GM19025 (cell line): Measurements from ENCODE around the gene C10orf105.
A peak's percentile ranks its signal among the peaks of the same experiment; 100 is the strongest.

Source experiments
- ATAC-seq: cut with Tn5 transposase; IDR thresholded peaks from one replicate; pipeline ENCODE4 v1.9.1; 2021; ENCODE audit warnings: mild to moderate bottlenecking, low read depth, moderate library complexity; ENCODE audit not compliant: unreplicated experiment

The C10orf105 gene

DNA sequence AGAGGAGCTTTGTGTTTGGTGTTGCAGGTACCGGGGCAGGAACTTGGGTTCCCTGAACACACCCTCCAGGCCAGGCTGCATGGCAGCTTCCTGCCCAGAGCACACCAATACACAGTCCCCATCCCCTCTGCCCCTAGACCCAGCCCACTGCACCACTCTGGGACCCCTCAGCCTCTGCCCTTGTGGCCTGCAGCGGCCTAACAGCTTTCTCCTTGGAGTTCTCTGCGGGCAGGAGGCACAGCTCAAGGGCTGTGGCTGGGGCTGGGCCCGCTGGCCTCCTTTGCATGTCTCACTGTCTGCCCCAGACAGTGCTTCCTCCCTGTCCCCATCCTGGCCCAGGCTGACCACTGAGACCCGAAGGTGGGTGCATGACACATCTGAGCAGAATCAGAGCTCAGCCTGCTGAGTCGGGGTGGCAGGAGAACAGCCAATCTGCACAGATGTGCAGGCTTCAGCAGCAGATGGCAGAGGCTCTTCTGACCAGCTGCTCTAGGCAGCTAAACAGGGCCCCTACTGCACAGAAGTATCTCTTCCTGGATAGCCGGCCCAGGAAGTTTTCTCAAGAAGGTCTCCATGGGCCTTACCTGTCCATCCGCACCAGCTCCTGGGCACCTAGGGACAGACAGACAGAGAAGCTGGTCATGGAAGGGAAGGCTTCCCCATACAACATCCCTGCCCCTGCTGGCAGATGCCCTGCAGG, 33.0 kb upstream of the C10orf105 start:
- ATAC-seq = no peak

DNA sequence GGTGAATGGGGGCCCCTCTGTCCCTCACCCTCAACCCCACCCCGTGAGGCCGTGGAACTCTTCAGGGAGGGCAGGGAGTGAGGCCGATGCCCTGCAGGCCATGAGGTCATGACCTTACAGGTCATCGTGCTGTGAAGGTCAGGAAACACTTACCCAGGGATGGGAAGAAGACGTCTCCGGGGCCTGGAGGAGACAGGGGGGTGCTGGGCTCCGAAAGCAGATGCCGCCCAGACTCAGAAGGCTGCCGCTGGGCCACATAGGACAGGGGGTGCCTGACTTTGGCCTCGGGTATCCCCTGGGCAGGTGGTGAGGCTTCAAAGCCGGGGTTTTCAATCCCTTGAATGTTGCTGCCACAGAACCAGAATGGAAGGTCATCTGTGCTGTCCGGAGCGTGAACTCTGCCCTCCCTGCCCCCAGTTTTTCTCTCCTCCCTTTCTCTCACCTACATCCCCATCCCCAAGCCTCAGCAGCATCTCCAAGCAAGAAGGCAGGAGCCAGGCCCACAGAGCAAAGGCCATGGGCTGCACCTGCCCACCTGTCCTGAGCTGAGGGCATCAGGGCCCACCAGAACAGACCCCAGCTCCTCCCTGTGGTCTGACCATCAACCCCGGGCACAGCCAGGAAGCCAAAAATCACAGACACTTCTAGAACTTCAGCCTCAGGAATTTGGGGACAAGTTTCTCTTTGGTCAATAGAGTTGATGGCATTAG, 32.1 kb upstream of the C10orf105 start:
- no peak for ATAC-seq

DNA sequence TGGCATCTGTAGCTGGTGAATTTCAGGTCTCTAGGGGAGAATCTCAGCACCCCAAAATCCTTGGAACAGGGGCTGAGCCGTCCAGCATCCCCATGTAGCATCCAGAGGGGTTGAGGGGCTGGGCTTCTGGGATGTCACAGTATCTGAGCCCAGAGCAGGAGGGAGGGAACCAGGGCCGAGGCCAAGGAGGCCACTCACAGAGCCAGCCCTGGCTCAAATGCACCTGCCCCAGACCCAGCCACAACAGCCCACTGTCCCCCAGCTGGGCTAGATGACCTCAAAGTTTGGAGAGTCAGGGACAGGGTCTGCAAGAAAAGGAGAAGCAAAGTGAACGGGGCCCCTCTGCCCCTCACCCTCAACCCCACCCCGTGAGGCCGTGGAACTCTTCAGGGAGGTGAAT, 31.4 kb upstream of the C10orf105 start:
- no peak for ATAC-seq

DNA sequence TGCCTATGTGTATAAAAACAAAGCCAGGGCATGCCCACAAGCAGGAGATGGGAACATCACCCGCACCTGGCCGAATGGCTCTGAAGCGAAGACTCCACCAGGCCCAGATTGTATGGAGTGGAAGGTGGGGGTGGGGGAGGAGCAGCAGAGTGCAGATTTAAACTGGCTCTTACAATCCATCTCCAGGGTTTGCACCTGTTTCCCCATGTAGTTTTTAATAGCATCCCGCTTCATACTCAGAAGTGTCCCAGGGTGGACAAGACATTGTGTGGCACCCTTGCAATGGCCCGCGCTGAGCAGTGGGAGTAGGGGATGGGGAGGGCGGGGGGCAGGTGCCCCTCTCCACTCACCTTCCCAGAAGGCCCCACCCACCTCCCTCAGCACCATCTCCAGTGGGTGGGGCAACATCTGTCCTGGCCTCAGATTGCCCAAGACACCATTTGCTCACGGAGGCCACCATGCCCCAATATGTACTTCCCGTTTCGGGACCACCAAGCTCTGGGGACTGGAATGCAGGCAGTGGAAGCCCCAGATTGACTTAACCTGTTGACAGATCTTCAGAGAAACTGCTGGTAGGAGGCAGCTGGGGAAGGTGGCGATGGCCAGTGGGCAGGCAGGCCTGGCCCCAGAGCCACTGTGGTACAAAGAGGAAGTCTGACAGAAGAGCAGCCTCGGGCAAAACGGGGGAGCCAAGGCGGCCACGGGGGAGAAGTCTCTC, 30.7 kb upstream of the C10orf105 start:
- ATAC-seq = no peak

DNA sequence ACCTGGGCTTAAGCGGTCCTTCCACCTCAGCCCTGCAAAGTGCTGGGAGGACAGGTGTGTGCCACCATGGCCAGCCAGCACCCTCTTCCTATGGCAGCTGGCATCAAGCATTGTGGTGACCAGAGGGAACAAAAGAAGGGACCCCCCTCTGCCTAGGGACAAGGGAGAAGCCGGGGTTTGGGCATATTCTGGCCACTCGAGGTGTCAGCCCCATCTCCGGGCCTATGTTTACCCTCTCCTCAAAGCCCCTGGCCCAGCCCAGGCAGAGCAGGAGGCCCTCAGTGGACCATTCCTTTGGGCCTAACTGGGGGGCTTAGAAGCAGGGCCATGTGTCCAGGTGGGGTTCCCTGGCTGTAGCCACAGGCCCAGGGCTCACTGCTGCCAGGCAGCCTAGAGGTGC, 29.8 kb upstream of the C10orf105 start:
- no peak for ATAC-seq

DNA sequence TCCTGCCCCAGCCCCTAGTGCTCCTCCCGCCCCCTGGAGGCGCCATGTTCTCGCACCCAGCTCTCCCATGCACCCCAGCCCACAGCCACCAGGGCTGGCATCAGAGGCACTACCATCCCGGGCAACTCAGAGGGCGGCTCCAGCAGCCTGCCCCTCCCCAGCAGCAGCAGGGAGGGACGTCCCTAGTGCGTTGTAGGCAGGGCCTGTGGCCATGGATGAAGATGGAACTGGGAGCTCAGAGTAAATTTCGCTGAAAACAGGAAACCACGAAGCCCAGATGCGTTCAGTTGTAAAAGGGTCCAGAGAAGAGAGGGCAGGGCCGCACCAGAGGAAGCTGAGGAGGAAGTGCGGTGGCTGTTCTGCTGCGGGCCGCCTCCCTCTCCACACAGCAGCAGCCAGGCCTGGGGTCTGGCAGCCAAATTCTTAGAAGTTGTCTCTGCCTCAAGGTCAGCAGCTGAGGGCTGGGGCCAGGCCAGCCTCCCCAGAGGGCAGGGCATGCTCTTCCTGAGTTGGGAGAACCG, 29.2 kb upstream of the C10orf105 start:
- ATAC-seq = peak; percentile 52

DNA sequence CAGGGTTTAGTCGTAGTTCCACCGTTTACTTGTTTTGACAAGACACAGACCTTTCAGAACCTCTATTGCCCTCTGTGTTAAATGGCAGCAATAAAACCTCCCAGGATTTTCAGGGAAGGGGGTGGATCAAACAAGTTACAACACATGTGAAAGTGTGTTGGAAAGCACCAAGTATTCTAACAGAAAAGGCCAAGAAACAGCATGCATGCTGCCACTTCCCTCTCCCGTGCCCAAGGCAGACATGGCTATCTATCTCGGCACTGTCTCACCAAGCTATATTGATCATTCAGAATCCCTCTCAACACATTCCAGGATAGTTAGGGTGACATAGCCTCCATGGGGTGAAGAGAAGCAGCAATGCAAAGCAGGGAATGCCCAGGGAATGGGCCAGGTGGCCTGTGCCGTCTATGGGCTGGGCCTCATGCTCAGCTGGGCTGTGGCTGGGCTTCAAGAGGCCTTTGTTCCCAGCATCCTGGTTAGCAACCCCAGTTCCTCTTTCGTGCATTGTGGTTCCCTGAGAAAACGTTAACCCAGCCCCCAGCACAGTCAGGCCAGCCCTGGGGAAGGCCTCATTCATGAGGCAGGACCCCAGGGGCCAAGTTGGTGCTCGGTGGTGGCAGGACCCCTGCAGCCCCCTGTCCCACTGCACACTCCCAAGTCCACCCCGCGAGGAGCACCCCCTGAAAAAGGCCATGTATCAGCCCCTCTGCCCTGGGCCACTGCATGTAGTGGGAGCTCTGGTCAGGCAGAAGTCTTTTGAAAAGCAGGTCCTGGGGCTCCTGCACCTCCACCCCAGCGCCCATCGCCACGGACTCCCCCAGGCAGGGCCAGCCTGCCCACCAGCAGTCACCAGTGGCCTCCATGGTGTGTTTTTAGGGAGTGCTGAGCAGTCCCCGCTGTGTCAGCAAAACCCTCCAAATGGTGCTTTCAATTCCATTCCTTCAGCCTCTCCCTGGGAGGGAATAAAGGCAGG, 28.3 kb upstream of the C10orf105 start:
- ATAC-seq = no peak

DNA sequence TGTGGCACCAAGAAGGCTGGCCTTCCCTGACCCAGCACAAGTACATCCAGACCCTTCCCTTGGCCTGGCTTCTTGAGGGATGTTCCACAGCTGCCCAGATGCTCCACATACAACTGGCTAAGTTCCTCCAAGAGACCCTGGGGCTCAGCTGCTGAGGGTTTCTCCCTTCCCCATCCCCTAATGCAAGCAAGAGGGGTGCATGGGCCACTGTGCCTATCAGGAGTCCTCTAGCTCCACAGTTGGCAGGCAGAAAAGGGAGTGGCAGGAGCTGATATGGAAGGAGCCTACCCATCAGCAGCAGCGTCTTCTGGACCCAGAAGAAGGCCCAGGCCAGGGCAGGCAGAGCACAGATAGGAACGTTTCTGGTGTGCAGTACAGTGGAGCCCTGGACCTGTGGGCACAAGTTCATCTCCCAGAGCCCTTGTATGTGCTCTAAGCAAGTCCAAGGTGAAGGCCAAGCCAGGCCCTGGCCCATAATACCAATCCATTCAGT, 27.5 kb upstream of the C10orf105 start:
- ATAC-seq = no peak

DNA sequence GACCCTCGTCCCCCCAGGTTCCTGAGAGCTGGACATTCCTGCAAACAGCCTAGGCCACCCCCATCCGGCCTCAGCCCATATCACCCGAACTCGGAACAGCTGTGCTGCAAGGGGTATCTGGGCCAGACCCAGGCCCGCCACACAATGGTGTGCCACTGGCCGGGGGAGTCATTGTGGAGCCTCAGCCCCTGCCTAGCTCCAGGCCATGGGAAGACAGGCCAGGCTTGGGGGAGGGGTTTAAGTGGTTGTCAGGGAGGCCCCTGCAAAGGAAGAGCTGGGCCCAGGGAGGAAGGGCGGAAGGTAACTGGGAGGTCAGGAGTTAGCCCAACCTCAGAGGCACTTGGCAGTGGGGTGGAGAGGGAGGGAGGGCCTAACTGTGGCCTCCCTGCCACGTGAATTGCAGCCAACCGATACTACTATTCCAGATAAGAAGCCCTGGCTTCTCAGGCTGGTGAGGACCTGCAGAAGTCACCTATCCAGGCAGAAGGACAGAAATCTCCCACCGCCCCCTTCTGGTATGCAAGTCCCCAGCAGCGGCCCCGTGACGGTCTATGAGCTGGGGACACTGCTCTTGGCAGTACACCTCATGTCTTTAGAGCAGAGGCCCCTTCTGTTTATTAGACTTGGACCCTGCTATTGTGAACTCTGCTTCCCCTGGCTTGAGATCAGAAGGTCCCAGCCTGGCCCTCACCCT, 26.9 kb upstream of the C10orf105 start:
- ATAC-seq = no peak

DNA sequence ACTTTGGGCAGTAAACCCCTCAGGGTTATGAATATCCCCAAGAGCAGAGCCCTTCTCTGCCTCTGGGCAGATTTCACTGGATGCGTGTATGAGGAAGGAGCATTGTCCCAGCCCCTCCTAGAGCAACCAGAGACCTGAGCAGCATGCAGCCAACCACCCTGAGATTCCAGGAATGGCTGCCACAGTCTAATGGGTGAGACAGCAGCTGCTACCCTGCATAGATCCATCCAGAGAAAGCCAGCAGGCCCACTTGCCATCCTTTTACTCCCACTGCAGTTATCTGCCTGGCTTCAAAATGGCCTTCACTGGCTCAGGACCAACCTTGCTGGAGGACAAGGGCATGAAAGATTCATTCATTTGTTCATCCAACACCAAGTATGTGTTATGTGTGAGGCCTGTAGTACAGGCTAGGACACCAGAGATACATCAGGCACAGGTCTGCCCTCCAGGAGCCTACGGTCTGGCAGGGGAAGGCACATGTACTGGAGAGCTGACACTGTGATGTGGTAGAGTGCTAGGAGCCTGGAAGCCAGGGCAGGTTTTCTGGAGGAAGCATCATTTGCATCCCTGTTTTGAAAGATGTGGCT, 26.2 kb upstream of the C10orf105 start:
- ATAC-seq = no peak

DNA sequence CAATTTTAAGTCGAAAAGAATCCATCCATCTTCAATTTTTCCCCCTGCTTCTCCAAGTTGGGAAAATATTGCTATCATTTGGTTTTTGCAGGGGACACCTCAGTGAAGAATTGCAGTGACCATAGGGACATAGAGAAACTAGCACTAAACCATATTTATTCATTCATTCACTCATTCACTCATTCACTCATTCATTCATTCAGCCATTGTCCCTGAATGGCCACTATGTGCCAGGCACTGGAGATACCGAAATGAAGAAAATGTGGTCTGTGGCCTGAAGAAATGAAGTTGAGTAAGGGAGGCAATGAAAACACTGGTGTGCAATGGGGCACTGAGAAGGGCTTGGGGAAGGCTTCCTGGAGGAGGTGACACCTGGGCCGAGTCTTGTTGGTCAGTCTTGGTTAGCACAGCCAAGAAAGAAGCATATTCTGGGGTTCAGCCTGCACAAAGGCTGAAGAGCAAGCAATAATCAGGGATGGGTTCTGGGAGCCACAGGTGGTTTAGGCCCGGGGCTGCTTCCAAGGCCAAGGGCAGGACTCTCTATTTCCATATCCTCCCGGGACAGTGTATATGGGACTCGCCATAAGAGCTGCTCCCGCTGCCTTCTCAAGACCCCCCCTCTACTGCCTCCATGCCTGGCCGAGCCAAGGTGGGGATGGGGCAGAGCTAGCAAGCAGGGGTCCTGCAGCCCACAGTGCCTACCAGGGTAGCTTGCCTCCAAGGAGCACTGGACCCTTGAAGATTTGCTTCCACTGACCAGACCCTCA, 25.5 kb upstream of the C10orf105 start:
- ATAC-seq = no peak

DNA sequence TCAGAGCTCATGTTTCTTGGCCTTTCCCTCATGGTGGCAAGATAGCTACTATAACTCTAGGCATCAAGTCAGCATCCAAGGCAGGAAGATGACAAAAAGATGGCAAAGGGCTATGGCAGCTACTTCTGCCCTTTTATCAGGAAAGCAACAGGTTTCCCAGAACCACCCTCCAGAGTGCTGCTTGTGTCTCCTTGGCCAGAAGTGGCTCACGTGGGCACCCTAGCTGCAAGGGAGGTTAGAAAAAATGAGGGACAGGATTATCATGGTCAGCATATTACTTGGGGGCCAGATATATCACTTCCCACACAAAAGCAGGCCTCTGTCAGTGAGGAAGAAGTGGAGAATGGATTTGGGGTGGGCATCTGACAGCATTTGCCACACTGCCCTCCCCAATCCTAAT, 24.3 kb upstream of the C10orf105 start:
- ATAC-seq = no peak

DNA sequence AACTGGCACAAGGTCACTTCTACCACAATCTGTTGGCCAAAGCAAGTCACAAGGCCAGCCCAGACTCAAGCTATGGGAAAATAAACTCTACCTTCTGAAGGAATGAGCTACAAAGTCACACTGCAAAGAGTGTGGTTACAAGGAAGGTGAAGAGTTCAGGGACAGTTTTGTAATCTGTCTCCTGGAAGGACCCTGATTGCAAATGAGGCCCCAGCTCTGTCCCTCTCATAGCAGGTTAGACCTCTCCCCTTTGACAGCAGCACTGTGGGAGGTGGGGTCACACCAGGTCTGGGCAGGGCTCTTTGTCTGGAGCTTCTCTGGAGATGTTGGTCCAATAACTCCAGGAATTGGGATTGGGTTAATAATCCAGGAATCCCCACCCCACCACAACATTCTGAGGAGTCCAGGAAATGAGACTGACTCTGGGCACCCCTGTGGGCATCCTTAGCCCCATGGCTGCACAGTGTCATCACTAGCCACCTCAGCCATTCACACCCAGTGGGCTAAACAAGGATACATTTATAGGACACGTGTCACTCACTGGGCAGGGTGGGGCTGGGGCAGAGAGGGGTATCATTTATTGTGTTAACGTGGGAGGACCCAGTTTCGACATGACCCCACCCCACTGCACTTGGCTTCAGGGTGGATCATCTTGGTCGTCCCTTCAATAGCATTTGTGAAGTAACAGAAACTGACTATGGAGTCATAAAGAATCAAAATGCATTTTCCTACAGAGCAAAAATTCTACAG, 23.7 kb upstream of the C10orf105 start:
- ATAC-seq = no peak

DNA sequence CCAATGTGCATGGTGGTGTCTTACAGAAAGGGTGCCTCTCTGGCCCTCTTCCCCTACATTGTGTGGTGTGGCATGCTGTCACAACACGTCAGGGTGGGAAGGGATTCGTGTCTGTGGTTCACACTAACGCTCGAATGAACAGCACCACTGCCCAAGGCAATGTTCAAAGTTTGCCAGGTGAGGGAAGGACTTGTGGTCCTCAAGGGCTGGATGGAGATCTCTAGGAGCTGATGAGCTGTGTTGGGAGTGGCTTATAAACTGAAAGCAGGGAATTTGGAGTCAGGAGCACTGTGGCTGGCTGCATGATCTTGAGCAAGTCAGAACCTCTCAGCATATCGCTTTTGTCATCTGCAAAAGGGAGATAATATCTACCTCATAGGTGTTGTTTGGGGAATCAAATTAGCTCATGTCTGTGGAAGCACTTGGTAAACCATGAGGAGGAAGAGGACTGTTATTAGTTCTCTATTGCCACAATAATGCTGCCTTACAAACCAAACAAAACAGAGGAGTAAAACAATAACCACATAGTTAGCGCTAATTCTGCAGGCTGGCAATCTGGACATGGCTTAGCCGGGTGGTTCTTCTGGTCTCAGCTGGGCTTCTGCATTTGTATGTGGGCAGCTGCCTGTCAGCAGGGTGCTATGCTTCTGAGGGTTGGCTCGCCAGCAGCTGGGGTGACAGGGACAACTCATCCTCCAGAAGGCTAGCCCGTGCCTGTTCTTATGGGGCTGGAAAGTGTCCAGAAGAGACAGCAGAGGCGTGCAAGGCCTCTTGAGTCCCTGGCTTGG, 22.9 kb upstream of the C10orf105 start:
- no peak for ATAC-seq

DNA sequence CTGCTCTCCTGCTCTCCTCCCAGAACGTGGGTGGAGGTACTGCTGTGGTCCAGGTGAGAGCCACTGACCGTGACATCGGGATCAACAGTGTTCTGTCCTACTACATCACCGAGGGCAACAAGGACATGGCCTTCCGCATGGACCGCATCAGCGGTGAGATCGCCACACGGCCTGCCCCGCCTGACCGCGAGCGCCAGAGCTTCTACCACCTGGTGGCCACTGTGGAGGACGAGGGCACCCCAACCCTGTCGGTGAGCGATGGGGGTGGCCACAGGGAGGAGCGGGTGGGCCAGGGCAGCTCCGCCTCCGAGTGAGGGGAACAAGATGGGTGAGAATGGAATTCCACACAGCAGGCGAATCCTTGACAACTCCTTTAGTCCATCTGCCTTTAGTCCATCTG, 22.1 kb upstream of the C10orf105 start:
- ATAC-seq = no peak

DNA sequence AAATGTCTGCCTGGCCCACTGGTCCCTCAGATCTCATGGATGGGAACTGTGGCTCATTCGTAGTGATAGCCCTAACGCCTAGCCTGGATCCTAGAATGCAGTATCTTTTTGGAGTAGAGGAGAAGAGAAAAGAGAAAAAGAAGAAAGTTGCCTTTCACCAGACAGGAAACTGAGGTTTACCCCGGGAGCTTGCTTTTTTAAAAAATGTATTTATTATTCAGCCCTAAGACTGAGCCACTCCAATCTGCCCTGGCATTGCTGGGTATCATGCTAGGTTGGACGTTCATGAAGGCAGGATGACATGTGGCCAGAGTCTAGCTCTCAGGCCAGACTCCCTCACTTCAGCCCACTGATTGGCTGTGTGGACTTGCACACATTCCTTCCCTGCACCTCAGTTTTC, 21.5 kb upstream of the C10orf105 start:
- ATAC-seq = no peak

DNA sequence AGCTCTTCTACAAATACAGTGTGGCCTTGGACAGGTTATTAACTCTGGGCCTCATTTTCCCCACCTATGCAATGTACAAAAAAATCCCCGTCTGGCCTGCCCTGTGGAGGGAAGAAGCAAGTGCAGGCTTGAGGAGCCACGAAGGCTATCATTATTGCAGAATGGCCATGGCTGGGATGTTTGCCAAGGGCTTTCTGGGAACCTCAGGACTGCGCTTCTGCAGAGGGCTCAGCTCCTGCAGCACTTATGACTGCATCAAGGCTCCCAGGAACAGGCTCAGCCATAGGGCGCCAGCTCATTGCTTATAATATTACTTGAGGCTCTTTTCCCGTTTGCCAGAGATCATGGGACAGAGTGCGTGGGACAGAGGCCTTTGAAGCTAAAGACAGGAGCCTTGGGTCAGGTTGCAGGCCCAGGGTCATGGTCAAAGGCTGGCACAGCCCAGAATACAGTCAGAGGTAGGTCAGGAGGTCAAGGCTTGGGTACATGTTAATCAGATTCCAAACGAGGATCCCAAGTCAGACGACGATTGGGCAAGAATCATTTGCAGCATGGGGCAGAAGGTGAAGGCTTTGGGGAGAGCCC, 20.6 kb upstream of the C10orf105 start:
- ATAC-seq = no peak
